ENCODE results near the gene DDX17.

DDX17 gene

DNA sequence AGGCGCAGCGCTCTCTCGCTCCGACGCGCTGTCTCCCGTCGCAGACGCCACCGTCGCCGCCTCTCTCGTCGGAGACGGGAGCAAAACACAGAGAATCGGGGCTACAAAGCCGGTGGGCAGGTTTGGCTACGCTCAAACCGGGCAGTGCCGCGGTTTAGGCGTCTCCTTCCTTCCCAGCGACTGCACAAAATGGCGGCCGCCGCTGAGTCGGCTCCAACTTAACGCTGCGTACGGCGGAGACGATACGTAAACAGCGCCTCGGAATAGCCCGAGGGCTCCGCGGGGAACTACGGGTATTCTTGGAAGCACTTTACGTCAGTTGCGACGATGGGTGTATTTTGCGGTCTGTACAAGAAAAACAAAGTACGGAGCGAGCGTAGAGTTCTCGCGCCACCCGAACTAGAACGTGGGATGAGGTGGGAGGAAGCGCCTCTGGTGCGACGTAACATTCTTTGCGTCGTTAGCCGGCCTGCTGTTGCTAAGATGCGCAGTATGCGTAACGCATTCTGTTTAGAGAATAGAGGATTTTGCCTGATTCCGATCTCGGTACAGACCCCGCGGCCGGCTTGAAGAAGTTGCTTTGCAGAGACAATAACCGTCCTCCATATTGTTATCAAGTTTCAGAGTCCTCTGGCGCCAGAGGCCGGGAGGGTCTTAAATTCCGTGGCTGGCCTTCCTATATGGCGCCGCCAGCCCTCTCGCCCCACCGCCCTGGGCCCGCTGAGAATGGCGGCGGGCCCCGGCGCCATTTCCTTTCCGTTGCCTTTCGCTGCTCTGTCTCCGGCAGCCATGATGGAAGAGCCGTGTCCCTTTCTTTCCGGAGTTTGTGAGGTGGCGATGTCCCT is at the start of gene DDX17:
Gene DDX17, minus strand, starts transcription at position 194 of the 845 bp plus-strand sequence.
- peak; percentile 93 for DNase-seq (ENCODE audit: low read depth)

DNA sequence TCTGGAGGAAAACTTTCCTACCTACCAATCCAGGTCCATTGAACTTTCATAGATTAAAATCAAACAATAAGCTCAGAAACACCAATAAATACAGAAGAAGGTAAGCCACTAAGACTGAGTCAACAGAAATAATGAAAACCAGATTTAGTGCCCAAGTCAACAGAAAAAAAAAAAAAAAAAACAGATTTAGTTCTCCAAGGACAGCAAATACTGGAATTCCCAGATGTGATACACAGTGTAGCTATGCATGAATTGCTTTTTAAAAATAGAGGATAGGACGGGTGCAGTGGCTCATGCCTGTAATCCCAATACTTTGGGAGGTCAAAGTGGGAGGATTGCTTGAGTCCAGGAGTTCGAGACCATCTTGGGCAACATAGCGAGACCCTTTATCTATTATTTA is 48.2 kb upstream of the DDX17 start:
- no peak for DNase-seq (ENCODE audit: low read depth)

DNA sequence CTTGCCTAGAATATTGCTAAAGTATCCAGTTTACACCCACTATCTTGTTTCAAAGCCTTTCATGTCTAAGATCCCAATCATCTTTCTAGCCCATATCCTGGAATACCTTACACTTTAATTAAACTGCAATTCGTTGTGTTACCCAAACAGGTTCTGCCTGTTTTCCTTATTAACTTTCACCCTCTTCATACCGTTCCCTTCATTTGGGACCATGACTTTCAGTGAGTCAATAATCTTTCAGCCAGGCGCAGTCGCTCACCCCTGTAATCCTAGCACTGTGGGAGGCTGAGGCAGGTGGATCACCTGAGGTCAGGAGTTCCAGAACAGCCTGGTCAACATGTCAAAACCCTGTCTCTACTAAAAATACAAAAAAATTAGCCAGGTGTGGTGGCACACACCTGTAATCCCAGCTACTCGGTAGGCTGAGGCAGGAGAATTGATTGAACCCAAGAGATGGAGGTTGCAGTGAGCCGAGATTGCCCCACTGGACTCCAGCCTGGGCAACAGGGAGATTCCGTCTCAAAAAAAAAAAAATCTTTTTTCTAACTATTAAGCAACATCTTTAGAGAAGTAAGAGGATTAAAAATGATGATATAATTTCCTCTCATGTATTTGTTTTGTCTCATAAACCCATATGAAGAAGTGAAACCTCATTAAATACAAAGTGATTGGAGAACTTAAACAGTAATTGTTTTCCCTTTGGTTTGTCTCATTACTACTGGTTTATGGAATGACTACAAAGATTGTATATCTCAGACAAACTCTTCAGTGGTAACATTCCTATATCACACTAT is 43.2 kb upstream of the DDX17 start:
- no peak for DNase-seq (ENCODE audit: low read depth)

DNA sequence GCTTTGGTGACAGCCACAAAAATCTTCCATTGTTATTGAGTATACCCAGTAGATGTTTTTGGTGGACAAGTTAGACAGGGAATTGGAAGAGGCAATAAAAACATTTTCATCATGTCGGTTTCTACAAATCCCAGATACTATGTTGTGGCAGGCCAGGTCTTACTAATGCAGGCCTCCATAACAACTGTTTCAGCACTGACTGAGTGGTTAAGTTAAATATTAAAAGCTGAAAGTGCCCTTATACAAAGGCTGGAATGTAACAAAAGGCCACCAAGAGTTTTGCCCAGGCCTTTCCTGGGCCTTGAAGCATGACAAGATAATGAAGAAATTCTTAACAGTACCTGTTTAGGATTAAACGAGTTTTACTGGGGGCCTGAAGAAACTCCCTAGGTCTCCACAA is 34.6 kb upstream of the DDX17 start:
- DNase-seq (ENCODE audit: low read depth), result no peak

DNA sequence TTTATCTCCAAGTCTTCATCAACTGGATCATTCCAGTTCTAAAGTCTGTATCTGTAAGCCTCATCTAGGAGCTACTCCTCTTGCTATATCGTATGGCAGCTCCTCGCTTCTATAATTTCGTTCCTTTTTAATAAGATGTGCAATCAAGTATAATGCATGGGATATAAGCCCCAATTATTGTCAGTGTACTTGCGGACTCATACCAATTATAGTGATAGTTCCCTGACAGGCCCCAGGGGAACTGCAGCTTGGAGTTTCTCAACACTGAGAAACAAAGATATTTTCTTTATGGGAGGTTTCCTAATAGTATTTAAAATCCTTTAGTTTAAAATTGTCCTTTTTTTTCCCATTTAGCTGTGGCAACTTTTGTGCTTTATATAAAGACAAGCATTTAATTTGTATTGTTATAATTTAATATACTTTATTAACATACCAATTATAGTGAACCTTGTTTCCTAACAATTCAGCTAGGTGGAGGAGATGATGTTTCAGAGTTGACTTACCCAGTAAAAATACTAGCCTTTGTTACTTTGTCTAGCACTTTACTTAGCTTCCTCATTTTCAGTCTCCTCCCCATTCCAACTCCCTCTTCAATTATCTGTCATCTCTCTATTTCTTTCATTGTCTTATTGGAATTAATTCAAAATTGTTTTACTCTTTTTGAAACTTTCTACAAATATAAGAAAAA is 25.3 kb upstream of the DDX17 start:
- no peak for DNase-seq (ENCODE audit: low read depth)

DNA sequence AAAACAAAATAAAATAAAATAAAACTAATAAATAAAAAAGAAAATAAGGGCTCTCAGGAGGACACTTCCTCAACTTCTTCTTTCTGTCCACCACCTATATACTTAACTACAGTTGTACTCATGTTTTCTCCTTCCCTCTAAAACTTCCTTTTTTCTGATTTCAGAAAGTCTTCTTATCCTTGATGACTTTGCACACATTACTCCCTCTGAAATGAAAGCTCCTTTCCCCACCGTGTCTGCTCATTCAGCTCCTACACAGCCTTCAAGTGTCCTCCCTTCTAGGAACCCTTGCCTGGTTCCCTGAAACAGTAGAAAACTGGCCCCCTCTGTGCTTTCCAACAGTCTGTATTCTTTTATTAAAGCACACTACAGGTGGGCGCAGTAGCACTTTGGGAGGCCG is 18.3 kb upstream of the DDX17 start:
- DNase-seq (ENCODE audit: low read depth), result no peak

DNA sequence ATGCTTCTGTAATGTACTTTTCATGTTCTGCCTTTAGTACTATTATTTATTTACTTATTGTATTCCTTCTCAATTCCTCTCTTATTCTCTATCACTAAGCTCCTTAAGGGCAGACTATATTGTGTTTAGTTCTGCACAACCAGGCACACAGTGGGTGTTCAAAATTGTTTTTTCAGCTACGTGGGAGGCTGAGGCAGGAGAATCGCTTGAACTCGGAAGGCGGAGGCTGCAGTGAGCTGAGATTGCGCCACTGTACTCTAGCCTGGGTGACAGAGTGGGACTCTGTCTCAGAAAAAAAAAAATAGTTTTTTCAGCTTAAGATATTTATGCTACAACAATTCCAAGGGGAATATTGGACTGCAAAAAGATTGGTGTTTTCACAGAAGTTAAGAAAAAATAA is 17.4 kb upstream of the DDX17 start:
- DNase-seq (ENCODE audit: low read depth), result no peak

DNA sequence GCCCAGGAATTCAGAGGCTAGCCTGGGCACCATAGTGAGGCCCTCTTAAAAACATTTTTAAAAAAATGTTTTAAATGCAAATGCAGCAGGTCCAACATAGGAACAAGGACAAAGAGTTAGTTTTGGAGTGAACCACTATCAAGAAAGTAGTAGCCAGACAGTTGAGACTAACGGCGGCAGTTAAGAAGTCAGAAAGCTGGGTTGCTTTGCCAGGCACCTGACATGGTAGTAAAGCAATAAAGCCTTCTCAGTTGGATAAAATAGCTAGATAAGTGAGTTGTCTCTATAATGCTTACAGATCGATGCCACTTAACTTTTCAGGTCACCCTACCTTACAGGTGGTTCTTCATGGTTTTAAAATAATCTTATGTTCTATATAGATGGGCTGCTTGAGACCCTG is 16.9 kb upstream of the DDX17 start:
- DNase-seq (ENCODE audit: low read depth), result no peak

DNA sequence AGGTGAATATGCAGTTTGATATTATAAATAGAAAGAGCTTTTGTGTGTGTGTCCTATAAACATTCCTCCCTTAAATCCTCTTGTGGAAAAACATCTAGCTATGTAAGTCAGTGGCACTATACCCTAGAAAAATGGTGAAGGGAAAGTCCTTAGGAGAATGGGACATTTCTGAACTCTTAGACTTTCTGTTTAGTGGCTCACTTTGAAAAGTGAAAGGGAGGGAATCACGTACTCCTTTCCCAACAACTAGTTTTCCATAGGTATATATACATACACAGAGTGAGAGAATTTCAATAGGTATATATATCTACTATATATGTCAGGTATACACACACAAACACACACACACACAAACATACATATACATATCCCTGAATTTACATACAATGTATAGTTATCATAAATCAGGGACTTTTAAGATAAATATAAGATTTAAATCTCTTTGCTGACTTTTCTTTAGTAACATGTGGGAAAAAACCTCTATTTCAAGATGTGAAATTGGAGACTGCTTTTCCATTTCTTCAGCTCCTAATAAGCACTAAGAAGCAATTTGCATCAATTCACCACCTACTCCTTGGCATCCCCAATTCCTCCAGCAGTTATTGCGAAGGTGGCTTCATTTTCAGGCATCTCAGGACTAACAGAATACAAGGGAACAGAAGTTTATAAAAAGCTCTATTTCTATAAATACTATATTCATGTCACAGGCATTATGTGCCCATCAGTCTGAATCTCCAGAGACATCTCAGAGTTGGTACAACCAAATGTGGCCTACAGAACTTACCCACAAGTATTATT is 13.5 kb upstream of the DDX17 start:
- no peak for DNase-seq (ENCODE audit: low read depth)

DNA sequence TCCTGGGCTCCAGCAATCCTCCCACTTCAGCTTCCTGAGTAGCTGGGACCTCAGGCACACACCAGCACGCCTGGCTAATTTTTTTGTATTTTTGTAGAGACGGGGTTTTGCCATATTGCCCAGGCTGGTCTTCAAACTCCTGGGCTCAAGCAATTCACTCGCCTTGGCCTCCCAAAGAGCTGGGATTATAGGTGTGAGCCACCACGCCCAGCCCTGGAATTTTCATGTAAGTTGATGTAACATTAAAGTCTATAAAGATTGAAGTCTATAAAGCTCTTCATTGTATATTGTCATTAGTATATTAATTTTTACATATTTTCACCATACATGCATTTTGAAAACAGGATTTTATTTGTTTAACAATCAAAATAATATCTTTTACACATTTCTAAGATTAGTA is 12.5 kb upstream of the DDX17 start:
- DNase-seq (ENCODE audit: low read depth), result no peak

DNA sequence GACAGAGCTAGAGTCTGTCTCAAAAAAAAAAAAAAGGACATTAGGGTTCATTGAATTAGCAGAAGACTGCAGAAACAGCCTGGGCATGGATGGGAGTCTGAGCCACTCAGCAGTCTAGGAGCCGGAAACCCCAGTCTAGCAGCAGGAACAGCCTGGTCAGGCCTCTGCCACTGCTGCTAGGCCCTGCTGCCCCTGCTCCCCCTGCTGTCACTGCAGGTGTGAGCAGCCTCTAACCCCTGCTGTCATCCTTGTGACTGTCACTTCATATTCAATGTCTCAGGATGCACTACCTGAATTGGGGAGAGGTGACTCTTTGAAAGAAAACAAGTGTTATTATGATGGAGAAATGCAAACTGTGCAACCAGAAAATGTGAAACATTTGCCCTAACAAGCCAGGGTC is 7.0 kb upstream of the DDX17 start:
- DNase-seq (ENCODE audit: low read depth), result peak; percentile 24

DNA sequence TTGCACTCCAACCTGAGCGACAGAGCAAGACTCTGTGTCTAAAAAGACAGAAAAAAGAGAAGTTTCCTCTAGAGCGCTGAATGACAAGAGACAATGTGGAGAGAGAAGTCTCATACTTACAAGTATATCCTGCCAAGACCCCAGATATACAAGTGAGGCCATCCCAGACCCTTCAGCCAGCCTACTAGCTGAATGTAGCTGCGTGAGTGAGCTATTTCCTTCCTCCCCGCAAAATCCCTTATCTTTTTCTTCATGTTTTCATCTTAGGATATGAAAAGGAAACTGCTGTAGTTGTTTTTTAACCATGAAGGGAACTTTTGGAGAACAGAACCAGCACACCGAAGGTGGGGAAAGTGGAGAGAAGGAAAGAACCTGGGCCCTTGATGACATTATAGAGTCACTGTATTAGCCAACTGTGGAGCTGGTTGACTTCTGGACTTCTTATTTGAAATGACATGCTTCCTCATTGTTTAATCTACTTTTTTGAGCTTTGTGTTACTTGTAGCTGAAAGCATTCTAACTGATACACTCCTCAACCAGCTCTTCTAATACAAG is 4.4 kb upstream of the DDX17 start:
- no peak for DNase-seq (ENCODE audit: low read depth)

DNA sequence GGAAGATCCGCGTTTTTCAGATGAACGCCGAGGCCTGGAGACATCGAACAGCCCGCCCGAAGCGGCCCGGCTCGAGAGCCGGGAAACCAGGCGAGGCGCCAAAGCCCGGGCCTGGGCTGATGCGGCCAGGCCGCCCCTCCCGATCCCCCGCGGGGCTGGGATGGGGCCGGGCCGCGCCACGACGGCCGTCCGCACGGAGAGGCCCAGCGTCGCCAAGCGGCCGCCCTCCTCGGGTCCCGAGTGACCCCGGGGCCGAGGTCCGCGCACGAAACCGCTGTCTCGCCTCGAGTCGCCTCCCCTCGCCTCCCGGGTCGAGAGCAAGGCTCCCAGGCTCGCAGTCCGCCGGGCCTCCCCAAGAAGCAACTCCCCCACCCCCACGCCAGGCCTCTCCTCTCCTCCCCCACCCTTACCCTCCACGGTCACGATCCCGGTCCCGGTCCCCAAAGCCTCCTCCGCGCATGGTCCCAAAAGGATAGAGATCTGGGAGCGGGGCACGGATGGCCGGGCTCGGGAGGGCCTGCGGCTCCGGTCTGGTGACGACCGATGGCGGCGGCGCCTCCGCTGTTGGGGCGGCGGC is 482 bp downstream of the DDX17 start:
- peak; percentile 29 for DNase-seq (ENCODE audit: low read depth)

DNA sequence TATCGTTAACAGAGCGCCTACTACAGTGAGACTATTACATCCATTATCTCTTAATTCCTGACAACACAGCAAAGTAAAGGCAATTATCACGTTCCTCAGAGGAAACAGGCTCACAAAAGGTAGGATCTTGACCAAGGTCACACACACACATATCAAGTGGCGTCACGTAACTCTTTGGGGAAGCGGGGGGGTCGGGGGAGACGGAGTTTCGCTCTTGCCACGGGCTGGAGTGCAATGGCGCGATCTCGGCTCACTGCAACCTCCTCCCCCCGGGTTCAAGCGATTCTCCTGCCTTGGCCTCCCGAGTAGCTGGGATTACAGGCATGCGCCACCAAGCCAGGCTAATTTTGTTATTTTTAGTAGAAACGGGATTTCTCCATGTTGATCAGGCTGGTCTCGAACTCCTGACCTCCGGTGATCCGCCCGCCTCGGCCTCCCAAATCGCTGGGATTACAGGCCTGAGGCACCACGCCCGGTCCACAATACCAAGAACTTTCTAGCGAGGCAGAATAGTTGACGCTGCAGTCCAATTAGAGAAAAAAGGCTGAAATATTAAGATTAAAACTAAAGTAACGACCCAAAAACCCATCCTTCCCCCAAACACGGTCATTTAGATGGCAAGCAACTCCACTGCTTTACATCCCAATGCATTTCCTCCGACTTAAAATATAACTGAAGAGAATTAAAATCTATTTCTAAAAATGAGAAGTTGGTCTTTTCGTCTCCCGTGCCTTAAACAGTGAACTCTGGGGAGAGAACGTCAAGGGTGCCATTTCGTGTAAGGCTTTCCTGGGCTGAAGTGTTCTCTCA is 1.2 kb downstream of the DDX17 start:
- DNase-seq (ENCODE audit: low read depth), result peak; percentile 26

DNA sequence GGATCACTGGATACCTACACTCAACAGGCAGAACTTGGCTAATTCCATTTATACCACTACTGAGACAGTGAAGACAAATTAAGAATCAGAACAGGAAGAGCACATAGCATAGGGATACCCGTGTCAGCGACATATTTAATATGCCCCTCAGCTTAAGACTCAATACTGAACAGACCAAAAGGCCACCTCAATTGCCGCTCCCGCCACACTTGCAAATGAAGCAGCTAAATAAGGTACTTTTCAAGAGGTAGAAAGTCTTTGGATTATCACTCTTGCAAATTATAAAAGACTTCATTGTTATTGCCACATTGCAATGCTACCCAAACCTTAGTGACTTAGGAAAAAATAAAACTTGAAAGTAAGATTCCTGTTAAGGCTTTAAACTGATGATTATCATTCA is 3.1 kb downstream of the DDX17 start:
- no peak for DNase-seq (ENCODE audit: low read depth)

DNA sequence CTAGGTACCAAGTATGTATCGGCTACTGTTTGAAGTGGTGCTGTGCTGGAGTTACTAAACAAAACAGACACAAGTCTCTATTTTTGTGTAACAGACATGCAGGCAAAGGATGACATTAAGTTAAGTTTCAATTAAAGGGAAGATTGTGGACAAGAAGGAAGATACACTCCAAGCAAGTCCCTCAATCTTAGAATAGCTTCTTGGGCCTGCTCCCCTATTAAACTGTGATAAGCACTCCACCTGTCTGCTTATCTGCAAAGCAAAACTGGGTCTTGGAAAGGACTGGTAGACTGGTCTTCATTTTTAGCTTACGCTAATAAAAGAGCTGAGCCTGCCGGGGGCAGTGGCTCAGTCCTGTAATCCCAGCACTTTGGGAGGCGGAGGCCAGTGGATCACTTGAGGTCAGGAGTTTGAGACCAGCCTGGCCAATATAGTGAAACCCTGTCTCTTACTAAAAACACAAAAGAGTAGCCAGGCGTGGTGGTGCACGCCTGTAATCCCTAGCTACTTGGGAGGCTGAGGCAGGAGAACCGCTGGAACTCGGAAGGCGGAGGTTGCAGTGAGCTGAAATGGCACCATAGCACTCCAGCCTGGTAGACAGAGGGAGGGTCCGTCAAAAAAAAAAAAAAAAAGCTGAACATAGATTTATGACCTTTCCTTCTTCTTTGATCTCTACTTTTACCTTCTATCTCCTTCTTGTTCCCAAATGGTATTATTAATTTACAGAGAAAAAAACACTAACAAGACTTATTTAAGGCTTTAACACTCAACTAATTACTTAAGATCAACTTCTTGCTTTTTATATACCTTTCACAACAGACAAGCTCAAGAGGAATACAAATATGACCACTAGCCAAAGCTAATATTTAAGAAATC is 4.1 kb downstream of the DDX17 start:
- DNase-seq (ENCODE audit: low read depth), result no peak

DNA sequence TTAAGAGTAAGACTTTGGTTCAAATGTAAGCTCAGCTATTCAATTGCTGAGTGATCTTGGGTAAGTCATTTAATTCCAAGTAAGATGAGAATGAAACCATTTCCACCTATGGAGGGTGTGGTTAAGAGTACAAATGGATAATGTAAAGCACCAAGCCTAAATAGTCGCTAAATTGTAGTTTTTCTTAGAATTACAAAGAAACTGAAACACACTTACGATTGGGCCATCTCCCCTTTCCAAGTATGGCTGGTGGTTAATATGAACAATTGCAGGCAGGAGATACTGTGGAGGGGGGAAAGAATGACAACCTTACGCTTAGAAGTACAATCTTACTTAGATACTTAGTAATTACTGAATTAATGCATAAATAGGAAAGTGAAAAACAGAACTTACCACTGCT is 8.2 kb downstream of the DDX17 start:
- no peak for DNase-seq (ENCODE audit: low read depth)

DNA sequence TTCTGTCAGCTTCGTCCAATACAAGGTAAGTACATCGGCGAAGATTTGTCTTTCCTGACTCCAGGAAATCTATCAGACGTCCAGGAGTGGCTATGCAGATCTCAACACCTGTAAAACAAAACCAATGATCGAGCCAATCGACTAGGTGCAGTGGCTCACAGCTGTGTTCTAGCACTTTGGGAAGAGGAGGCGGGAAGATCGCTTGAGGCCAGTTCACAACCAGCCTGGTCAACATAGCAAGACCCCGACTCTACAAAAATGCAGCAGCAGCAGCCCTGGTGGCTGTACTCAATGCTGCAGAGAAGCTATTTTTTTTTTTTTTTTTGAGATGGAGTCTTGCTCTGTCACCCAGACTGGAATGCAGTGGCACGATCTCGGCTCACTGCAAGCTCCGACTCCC is 11.2 kb downstream of the DDX17 start:
- DNase-seq (ENCODE audit: low read depth), result no peak

DNA sequence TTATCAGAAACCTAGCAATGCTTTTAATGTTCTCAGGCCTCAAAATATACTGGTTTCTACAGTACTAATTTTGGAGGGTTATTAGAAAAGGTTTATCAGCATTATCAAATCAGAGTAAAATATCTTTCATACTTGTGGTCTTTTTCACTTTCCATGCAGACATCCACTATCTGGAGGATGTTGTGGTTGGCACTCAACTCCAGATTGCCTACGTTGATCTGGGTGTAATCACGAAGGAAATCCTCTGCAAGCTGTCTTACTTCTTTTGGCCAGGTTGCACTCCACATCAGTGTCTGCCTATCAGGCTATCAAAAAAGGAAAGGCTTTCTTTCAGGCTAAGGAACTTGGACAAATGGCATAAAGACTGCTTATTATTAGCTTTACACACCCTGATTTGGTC is 11.6 kb downstream of the DDX17 start:
- no peak for DNase-seq (ENCODE audit: low read depth)

All from activated gamma-delta T cell treated with anti-CD3 and anti-CD28 coated beads, Interleukin-2, amount 50 U/mL, for 16 hours (primary cell).